Osteoblast (primary cell): ENCODE results near the gene TMEM106C. TPM values are rescaled to one million over a fixed set of nuclear protein-coding genes. Genes with fewer than 3 reads are reported as not detected.
A peak's percentile ranks its signal among the peaks of the same experiment; 100 is the strongest.

Experiments used
- DNase-seq: peaks from one replicate; pipeline ENCODE4 v3.0.0; 2011; ENCODE audit warnings: low spot score, mixed read lengths; ENCODE audit not compliant: insufficient read length; ENCODE audit errors: missing footprints
- H2AFZ ChIP-seq: 2 replicates; pipeline ENCODE4 v1.6.0; 2011; ENCODE audit warnings: mild to moderate bottlenecking, low read length
- H3K27ac ChIP-seq: 2 replicates; pipeline ENCODE4 v1.5.1; 2011; ENCODE audit warnings: mild to moderate bottlenecking, low read depth, low read length, moderate library complexity
- H3K27me3 ChIP-seq: 2 replicates; pipeline ENCODE4 v1.6.0; 2012; ENCODE audit warnings: mild to moderate bottlenecking, control low read depth, inconsistent platforms, low read length, moderate library complexity; ENCODE audit not compliant: insufficient read depth
- H3K36me3 ChIP-seq: 2 replicates; pipeline ENCODE4 v1.5.1; 2011; ENCODE audit warnings: mild to moderate bottlenecking, low read length, control low read depth, moderate library complexity; ENCODE audit not compliant: insufficient read depth
- H3K4me1 ChIP-seq: 2 replicates; pipeline ENCODE4 v1.5.1; 2011; ENCODE audit warnings: mild to moderate bottlenecking, low read length, control low read depth, moderate library complexity; ENCODE audit not compliant: insufficient read depth
- H3K4me2 ChIP-seq: 2 replicates; pipeline ENCODE4 v1.6.0; 2011; ENCODE audit warnings: mild to moderate bottlenecking, low read length; ENCODE audit not compliant: insufficient read depth
- H3K4me3 ChIP-seq: fragments of 200-600 bp; sonication (generic); 3 replicates; pipeline ENCODE4 v1.5.1; 2012; ENCODE audit warnings: mild to moderate bottlenecking, low read length, inconsistent platforms; ENCODE audit not compliant: insufficient read depth
- H3K79me2 ChIP-seq: 2 replicates; pipeline ENCODE4 v1.6.0; 2012; ENCODE audit warnings: mild to moderate bottlenecking, low read length, control low read depth, inconsistent platforms; ENCODE audit not compliant: insufficient read depth
- H3K9me3 ChIP-seq: 2 replicates; pipeline ENCODE4 v1.5.1; 2011; ENCODE audit warnings: low read depth, low read length, control low read depth
- H4K20me1 ChIP-seq: 2 replicates; pipeline ENCODE4 v1.6.0; 2012; ENCODE audit warnings: mild to moderate bottlenecking, low read length, control low read depth; ENCODE audit not compliant: insufficient read depth
- total RNA-seq: library from RNA; depleted of rRNA; stranded (reverse); fragments of >200 nt; gene quantifications from 2 replicates; pipeline ENCODE4 v1.2.3, GENCODE V29; 2012
- TF ChIP-seq, protein P1 (sequence below): IDR thresholded peaks from 2 replicates; pipeline ENCODE4 v1.5.1; 2011; ENCODE audit warnings: mild to moderate bottlenecking, low read depth, low read length, moderate library complexity; ENCODE audit errors: extremely low read depth

Gene TMEM106C
- total RNA-seq, 1 donor = 57.5 TPM

GRCh38 chr12:47941871-47942613 lies 21.4 kb upstream of the TMEM106C start:
- H3K9me3 ChIP-seq = no peaks in the 10 kb centered on the region
- H3K36me3 ChIP-seq = no peaks in the 10 kb centered on the region
- H2AFZ ChIP-seq = no peak overlapping the region
- no peak overlapping the region for H3K4me3 ChIP-seq
- H4K20me1 ChIP-seq = no peaks in the 10 kb centered on the region
- no peak overlapping the region for H3K27ac ChIP-seq
- DNase-seq = peak; percentile 86
- H3K27me3 ChIP-seq = peaks cover 9% of the 10 kb centered on the region
- no peak overlapping the region for H3K4me2 ChIP-seq
- H3K4me1 ChIP-seq = peaks cover 3% of the 10 kb centered on the region
- H3K79me2 ChIP-seq = no peaks in the 10 kb centered on the region
- TF ChIP-seq, protein P1, sequence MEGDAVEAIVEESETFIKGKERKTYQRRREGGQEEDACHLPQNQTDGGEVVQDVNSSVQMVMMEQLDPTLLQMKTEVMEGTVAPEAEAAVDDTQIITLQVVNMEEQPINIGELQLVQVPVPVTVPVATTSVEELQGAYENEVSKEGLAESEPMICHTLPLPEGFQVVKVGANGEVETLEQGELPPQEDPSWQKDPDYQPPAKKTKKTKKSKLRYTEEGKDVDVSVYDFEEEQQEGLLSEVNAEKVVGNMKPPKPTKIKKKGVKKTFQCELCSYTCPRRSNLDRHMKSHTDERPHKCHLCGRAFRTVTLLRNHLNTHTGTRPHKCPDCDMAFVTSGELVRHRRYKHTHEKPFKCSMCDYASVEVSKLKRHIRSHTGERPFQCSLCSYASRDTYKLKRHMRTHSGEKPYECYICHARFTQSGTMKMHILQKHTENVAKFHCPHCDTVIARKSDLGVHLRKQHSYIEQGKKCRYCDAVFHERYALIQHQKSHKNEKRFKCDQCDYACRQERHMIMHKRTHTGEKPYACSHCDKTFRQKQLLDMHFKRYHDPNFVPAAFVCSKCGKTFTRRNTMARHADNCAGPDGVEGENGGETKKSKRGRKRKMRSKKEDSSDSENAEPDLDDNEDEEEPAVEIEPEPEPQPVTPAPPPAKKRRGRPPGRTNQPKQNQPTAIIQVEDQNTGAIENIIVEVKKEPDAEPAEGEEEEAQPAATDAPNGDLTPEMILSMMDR = no peak

- peaks cover 9% of the 10 kb centered on the region for H3K27me3 ChIP-seq
- H3K27ac ChIP-seq = no peak overlapping the region
- no peak overlapping the region for H3K4me2 ChIP-seq
- H4K20me1 ChIP-seq = no peaks in the 10 kb centered on the region
- no peak overlapping the region for H2AFZ ChIP-seq
- H3K4me1 ChIP-seq = peaks cover 3% of the 10 kb centered on the region
- no peak overlapping the region for H3K4me3 ChIP-seq
- TF ChIP-seq, protein P1 = no peak
- no peaks in the 10 kb centered on the region for H3K36me3 ChIP-seq
- no peaks in the 10 kb centered on the region for H3K79me2 ChIP-seq
- no peaks in the 10 kb centered on the region for H3K9me3 ChIP-seq
- DNase-seq = no peak
Measured at GRCh38 chr12:47942614-47943225, 20.7 kb upstream of the TMEM106C start.

GRCh38 chr12:47943623-47944340 lies 19.6 kb upstream of the TMEM106C start:
- TF ChIP-seq, protein P1 = no peak
- H3K36me3 ChIP-seq = no peaks in the 10 kb centered on the region
- H3K4me2 ChIP-seq = no peak overlapping the region
- H3K27ac ChIP-seq = no peak overlapping the region
- H2AFZ ChIP-seq = no peak overlapping the region
- DNase-seq = no peak
- H3K27me3 ChIP-seq = peaks cover 9% of the 10 kb centered on the region
- no peak overlapping the region for H3K4me3 ChIP-seq
- H4K20me1 ChIP-seq = no peaks in the 10 kb centered on the region
- H3K4me1 ChIP-seq = peaks cover 3% of the 10 kb centered on the region
- H3K9me3 ChIP-seq = no peaks in the 10 kb centered on the region
- no peaks in the 10 kb centered on the region for H3K79me2 ChIP-seq
